GM19238 (cell line): ENCODE results near the gene TAB2.

Source experiments
- DNase-seq: peaks from one replicate; pipeline ENCODE4 v3.0.0; 2011; ENCODE audit warnings: low spot score; ENCODE audit not compliant: insufficient read length

TAB2 gene, protein sequence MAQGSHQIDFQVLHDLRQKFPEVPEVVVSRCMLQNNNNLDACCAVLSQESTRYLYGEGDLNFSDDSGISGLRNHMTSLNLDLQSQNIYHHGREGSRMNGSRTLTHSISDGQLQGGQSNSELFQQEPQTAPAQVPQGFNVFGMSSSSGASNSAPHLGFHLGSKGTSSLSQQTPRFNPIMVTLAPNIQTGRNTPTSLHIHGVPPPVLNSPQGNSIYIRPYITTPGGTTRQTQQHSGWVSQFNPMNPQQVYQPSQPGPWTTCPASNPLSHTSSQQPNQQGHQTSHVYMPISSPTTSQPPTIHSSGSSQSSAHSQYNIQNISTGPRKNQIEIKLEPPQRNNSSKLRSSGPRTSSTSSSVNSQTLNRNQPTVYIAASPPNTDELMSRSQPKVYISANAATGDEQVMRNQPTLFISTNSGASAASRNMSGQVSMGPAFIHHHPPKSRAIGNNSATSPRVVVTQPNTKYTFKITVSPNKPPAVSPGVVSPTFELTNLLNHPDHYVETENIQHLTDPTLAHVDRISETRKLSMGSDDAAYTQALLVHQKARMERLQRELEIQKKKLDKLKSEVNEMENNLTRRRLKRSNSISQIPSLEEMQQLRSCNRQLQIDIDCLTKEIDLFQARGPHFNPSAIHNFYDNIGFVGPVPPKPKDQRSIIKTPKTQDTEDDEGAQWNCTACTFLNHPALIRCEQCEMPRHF

GRCh38 chr6:149317644-149318571 lies at the start of gene TAB2:
Gene TAB2, plus strand, starts transcription at chr6:149317712. Its CDS starts 52,286 bp downstream, at chr6:149369998.
- DNase-seq = peak; percentile 35

GRCh38 chr6:149268146-149268545 lies 49.4 kb upstream of the TAB2 start:
- no peak for DNase-seq

- no peak for DNase-seq
These were observed 48.7 kb upstream of the TAB2 start for GRCh38 chr6:149268768-149269167.

- no peak for DNase-seq
These were observed 46.9 kb upstream of the TAB2 start for GRCh38 chr6:149270616-149271015.

GRCh38 chr6:149271348-149272340 lies 45.9 kb upstream of the TAB2 start:
- no peak for DNase-seq

- DNase-seq = no peak
These were observed 44.2 kb upstream of the TAB2 start for GRCh38 chr6:149273318-149273717.

DNA sequence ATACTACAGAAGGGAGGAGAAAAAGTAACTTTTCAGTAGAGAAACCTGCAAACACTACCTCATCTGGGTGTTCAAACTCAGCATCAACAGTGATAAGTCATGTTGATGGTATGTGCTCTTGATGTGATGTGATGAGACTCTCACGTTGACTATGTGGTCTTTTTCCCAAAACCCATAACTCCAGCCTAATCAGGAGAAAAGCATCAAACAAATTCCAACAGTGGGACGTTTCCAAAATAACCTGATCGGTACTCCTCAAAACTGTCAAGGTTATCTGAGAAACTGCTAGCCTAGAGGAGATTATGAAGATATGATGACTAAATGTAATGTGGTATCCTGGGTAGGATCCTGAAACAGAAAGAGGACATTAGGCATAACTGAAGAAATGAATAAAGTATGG lies 41.9 kb upstream of the TAB2 start:
- DNase-seq = no peak

- no peak for DNase-seq
These were observed 39.9 kb upstream of the TAB2 start for GRCh38 chr6:149277621-149278020.

DNA sequence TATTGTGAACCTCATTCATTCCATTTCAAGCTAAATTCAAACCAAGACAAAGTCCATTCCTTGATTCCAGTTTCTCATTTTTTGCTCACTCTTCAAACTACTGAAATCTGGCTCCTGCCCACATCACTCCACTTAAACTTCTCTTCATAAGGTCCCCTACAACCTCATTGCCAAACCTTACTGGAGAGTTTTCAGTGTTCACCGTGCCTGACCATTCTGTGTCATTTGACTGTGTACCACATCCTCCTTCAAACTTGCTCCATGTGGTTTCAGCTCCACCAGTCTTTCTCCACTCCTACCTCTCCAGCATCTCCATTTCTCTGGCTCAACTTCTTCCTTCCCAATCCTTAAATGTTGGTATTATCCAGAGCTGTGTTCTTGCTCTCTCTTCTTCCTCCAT lies 38.5 kb upstream of the TAB2 start:
- no peak for DNase-seq

DNA sequence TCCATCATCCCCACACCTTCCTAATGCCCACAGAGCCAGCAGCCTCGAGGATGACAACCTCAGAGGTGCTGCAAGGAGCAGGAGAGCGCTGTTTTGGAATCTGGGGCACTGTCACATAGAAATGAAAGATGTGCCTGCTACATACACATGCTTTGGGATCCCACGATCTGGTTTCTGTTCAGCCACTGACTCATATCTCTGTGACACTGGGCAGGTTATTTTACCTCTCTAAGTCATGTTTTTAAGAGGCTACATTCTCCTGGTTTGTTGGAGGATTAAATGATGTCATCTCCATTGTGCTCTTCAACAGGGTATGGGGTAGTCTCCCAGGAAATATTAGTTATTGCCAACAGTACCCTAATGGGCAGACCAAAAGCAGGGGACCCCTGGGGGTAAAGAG lies 32.6 kb upstream of the TAB2 start:
- DNase-seq = no peak

DNA sequence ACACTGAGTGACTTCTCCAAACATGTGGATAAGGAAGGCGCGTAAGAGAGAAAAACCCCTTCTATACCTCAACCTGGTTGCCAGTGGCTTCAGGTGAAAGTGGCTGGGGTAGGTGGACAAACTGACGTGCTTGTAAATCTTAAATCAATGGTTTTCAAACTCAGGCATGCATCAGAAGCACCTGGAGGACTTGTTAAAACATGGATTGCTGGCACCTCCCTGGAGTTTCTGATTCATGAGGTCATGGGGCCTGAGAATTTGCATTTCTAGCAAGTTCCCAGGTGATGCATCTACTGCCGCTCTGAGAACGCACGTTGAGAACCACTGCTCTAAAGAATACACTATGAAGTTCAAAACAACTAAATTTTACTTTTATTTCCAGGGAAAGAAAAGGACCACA lies 31.9 kb upstream of the TAB2 start:
- no peak for DNase-seq

DNA sequence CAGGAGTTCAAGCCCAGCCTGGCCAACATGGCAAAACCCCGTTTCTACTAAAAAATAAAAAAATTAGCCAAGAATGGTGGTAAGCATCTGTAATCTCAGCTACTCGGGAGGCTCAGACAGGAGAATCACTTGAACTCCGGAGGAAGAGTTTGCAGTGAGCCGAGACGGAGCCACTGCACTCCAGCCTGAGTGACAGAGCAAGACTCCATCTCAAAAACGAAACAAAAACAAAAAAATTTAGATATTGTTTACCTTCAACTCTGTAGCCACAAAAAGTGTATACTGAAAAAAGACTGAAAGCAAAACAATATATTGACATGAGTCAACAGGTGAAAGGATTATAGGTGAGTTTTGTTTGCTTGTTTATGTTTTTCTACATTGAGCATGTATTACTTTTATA lies 30.6 kb upstream of the TAB2 start:
- no peak for DNase-seq

GRCh38 chr6:149289192-149289781 lies 28.2 kb upstream of the TAB2 start:
- DNase-seq = no peak

DNA sequence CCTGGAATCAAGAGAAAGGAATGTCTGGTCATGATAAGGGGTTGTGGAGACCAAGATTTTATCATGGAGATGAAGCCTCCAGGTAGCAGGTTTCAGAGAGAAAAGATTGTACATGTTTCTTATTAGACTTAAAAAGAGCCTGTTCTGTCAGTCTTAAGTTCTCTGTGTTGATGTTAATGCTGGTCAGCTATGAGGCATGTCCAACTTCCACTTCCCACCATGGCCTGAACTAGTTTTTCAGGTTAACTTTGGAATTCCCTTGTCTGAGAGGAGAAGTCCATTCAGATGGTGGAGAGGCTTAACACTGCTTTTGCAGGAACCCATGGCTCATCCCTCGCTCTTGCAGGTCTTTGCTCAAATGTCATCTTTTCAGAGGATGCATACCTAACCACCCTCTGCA lies 27.5 kb upstream of the TAB2 start:
- DNase-seq = no peak

DNA sequence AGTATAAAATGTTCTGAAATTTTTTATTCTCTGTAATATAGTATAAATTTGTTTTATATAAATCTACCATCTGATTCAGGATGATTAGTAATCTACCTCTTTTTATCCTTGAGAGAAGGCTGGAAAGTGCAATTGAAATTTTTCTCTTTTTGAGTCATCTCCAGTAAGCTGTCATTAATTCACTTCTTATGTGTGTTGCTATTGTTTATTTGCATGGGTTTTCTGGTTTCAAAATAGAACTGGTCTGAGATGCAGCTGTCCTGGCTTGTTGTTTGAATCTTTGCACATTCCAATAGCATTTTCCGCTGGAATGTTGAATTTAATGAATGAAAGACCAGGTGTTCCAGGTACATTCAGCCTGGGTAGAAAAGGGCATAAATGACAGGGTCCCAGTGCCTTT lies 24.3 kb upstream of the TAB2 start:
- DNase-seq = no peak

- no peak for DNase-seq
These were observed 16.9 kb upstream of the TAB2 start for GRCh38 chr6:149300563-149300962.

DNA sequence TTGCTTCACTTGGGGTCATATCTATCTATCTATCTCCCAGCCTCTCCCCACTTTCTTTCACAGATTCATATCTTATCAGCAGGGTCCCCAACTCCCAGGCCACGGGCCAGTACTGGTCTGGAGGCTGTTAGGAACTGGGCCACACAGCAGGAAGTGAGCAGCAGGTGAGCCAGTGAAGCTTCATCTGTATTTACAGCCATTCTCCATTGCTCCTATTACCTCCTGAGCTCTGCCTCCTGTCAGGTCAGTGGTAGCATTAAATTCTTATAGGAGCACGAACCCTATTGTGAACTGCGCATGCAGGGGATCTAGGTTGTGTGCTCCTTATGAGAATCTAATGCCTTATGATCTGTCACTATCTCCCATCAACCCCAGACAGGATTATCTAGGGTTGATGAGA lies 14.8 kb upstream of the TAB2 start:
- DNase-seq = no peak

DNA sequence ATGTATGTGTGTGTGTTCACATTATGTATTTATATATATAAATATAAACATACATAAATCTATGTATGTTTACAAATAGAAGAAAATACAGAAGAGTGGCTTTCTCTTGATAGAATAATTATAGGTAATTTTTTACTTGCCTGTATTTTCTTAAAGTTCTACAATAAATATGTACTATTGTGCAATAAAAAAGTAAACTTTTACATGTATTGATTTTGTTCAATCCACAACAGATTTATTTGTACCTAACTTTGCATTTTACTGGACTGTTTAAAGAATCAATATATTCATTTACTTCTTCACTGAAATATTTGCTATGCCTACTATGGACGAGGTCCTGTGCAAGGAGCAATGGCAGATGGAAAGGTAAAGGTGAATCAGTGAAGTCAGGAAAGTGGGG lies 14.0 kb upstream of the TAB2 start:
- no peak for DNase-seq

DNA sequence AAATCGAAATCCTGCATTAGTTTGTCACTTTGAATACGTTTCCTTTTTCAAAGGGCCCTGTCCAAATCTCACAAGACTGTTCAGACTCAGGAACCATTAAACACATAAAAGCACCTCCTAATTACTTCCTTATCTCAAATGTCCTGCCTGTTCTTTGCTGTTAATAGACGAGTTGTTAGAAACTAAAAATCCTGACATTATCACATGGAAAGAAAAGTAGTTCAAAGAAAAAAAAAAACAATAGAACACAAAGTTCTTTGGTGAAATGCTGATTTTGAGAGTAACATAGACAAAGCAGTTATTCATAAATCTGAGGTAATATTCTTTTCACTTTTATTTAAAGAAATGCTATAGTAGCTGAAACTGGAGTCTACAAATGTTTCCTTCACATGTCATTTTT lies 12.1 kb upstream of the TAB2 start:
- no peak for DNase-seq

GRCh38 chr6:149306967-149307366 lies 10.5 kb upstream of the TAB2 start:
- DNase-seq = no peak
